Spleen (tissue), 7 donors: Measurements from ENCODE around the gene CFAP210.

Experiments used
- POLR2A ChIP-seq, 3 donors: fragments of 450-650 bp; IDR thresholded peaks; one replicate each; pipeline ENCODE4 v1.5.1; 2017; ENCODE audit warnings: antibody characterized with exemption in 3 of 3, mild to moderate bottlenecking in 1 of 3
- POLR2AphosphoS5 ChIP-seq, 3 donors: sonication (generic); formaldehyde crosslinking; IDR thresholded peaks; one replicate each; pipeline ENCODE4 v1.5.1; 2017; ENCODE audit warnings: antibody characterized with exemption in 3 of 3
- TF ChIP-seq, protein P1 (sequence below), 11 experiments: fragments of 200-600 bp in 7 of 11; fragments of 450-650 bp in 4 of 11; sonication (generic) in 4 of 11; IDR thresholded peaks in 8 of 11; conservative IDR thresholded peaks in 3 of 11; 1 replicate in 7 of 11; 2 replicates in 4 of 11; pipeline versions ENCODE4 v1.4.0 to v1.8.0; 2016 to 2021; ENCODE audit warnings: antibody characterized with exemption in 11 of 11, inconsistent platforms in 4 of 11, mild to moderate bottlenecking in 1 of 11
- donor health status: DM: no; HTN: no; CAD: no; lungs with moderate emphysema.
- donor health status: DM: no; HTN: no; CAD: no.
- donor health status: DM: no; HTN: no; CAD: no.

DNA sequence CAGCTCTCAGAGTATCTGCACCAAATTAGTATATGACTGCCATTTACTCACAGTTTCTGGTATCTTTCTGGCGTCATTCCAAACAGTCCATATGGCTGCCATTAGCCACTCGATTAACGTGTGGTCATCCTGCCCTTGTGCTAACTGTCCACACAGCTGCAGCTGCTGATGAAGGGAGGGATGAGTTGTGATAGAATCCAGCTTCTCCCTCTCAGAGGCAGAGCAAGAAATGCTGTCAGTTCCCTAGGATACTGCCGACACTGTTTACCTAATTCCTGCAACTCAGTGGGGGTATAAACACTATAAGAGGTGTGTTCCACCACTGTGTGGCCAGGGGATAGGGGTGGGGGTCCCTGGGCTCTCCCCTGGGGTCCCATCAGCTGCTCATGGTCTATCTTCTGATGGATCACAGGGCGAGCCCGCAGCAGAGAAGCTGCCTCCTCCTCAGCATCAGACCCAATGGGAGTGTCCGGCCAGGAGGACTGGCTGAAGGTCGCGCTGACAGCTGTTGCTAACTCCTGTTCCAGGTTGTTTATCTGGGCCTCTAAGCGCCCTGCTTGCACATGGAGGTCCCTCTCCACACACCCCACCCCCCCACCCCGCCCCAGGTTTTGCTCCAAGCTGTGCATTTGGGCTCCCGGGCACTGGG is 22.2 kb upstream of the CFAP210 start:
- TF ChIP-seq POLR2AphosphoS5 (IDR thresholded peaks at IDR 0.05) (no peak), POLR2A (IDR thresholded peaks at IDR 0.05) (no peak)
- TF ChIP-seq, protein P1, sequence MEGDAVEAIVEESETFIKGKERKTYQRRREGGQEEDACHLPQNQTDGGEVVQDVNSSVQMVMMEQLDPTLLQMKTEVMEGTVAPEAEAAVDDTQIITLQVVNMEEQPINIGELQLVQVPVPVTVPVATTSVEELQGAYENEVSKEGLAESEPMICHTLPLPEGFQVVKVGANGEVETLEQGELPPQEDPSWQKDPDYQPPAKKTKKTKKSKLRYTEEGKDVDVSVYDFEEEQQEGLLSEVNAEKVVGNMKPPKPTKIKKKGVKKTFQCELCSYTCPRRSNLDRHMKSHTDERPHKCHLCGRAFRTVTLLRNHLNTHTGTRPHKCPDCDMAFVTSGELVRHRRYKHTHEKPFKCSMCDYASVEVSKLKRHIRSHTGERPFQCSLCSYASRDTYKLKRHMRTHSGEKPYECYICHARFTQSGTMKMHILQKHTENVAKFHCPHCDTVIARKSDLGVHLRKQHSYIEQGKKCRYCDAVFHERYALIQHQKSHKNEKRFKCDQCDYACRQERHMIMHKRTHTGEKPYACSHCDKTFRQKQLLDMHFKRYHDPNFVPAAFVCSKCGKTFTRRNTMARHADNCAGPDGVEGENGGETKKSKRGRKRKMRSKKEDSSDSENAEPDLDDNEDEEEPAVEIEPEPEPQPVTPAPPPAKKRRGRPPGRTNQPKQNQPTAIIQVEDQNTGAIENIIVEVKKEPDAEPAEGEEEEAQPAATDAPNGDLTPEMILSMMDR (IDR thresholded peaks at IDR 0.05 in 8 of 11, conservative IDR thresholded peaks at IDR 0.05 in 3 of 11): no peak
